ENCODE data around the gene COX6A2. TPM values are rescaled to one million over a fixed set of nuclear protein-coding genes. Genes with fewer than 3 reads are reported as not detected.

COX6A2 gene
- total RNA-seq, 1 donor = not detected

DNA sequence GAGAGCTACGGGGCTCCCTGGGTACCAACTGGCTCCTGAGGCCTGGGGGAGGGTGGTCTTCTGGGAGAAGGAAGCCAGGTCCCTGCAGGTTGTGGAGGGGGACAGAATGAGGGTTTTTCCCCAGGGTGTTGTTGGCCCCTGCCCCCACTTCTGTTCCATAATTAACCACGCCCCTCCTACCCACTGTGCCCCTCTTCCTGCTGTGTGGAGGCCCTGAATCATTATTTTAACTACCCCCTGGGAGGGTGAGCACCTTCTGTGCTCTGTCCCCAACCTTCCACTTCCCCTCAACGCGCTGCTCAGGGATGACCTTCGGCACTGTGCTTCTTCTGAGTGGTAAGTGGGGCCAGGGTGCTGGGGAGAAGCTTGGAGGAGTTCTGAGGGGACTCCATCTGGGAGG, 35.1 kb downstream of the COX6A2 start, which contains the start of gene ITGAD:
TSS of gene ITGAD (plus strand) at position 280 of the 400 bp plus-strand sequence. CDS start at position 306, 26 bp downstream.
- H3K4me2 ChIP-seq (ENCODE audit: insufficient read depth, low read length) = no peak within 1 kb of the TSS
- no peak within 1 kb of the TSS for H3K27ac ChIP-seq (ENCODE audit: low read depth, low read length)
- no peak within 1 kb of the TSS for H2AFZ ChIP-seq (ENCODE audit: low read length)
- no peaks in the 10 kb centered on the region for H3K9me3 ChIP-seq (ENCODE audit: low read depth, low read length)
- H3K4me1 ChIP-seq (ENCODE audit: insufficient read depth, low read length) = no peaks in the 10 kb centered on the region
- H3K79me2 ChIP-seq (ENCODE audit: insufficient read depth, low read length) = no peaks in the 10 kb centered on the region
- peaks cover 6% of the 10 kb centered on the region for H3K27me3 ChIP-seq (ENCODE audit: insufficient read depth, low read length)
- H3K4me3 ChIP-seq (ENCODE audit: insufficient read depth, low read length) = no peak within 1 kb of the TSS
- no peaks in the 10 kb centered on the region for H4K20me1 ChIP-seq (ENCODE audit: insufficient read depth, low read length)
- no peak for DNase-seq (ENCODE audit: insufficient read length, low spot score, missing footprints)
- TF ChIP-seq, protein P1, sequence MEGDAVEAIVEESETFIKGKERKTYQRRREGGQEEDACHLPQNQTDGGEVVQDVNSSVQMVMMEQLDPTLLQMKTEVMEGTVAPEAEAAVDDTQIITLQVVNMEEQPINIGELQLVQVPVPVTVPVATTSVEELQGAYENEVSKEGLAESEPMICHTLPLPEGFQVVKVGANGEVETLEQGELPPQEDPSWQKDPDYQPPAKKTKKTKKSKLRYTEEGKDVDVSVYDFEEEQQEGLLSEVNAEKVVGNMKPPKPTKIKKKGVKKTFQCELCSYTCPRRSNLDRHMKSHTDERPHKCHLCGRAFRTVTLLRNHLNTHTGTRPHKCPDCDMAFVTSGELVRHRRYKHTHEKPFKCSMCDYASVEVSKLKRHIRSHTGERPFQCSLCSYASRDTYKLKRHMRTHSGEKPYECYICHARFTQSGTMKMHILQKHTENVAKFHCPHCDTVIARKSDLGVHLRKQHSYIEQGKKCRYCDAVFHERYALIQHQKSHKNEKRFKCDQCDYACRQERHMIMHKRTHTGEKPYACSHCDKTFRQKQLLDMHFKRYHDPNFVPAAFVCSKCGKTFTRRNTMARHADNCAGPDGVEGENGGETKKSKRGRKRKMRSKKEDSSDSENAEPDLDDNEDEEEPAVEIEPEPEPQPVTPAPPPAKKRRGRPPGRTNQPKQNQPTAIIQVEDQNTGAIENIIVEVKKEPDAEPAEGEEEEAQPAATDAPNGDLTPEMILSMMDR (IDR thresholded peaks at IDR 0.05; ENCODE audit: extremely low read depth, low read depth, low read length) = no peak
- no peaks in the 10 kb centered on the region for H3K36me3 ChIP-seq (ENCODE audit: insufficient read depth, low read length)

DNA sequence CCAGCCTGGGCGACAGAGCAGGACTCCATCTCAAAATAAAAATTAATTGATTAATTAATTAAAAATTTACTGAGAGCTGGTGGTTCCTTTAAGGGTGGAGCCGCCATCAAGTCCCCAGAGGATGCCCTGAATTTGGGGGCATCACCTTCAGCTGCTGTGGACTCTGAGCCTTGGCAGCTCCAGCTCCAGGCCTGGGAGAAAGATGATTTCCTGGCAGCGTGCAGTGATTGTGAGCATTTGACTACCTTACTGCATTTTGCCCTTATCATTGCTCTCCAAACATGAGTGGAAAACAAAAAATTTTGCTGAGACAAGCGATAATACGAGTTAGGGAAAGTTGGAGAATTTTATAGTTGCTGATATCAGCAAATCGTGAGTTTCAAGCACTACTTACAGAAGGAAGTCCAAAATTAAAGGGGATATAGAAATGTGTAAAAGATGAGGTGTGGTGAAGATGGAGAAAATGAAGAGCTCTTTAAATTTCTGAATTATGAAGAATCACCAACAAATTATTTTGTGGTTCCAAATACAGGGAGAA, 37.6 kb downstream of the COX6A2 start:
- peaks cover 9% of the 10 kb centered on the region for H3K4me1 ChIP-seq (ENCODE audit: insufficient read depth, low read length)
- H3K27ac ChIP-seq (ENCODE audit: low read depth, low read length) = no peak overlapping the region
- H4K20me1 ChIP-seq (ENCODE audit: insufficient read depth, low read length) = no peaks in the 10 kb centered on the region
- H3K36me3 ChIP-seq (ENCODE audit: insufficient read depth, low read length) = no peaks in the 10 kb centered on the region
- TF ChIP-seq, protein P1 (IDR thresholded peaks at IDR 0.05; ENCODE audit: extremely low read depth, low read depth, low read length) = no peak
- no peaks in the 10 kb centered on the region for H3K9me3 ChIP-seq (ENCODE audit: low read depth, low read length)
- DNase-seq (ENCODE audit: insufficient read length, low spot score, missing footprints) = no peak
- no peak overlapping the region for H3K4me3 ChIP-seq (ENCODE audit: insufficient read depth, low read length)
- no peaks in the 10 kb centered on the region for H3K79me2 ChIP-seq (ENCODE audit: insufficient read depth, low read length)
- peaks cover 6% of the 10 kb centered on the region for H3K27me3 ChIP-seq (ENCODE audit: insufficient read depth, low read length)
- H2AFZ ChIP-seq (ENCODE audit: low read length) = no peak overlapping the region
- no peak overlapping the region for H3K4me2 ChIP-seq (ENCODE audit: insufficient read depth, low read length)

GRCh38 chr16:31388535-31388934, 39.6 kb downstream of the COX6A2 start:
- DNase-seq (ENCODE audit: insufficient read length, low spot score, missing footprints) = no peak

More at GRCh38 chr16:31388535-31388934, 39.6 kb downstream of the COX6A2 start:
- H3K4me2 ChIP-seq (ENCODE audit: insufficient read depth, low read length) = no peak overlapping the region
- H3K4me3 ChIP-seq (ENCODE audit: insufficient read depth, low read length) = no peak overlapping the region
- no peak overlapping the region for H2AFZ ChIP-seq (ENCODE audit: low read length)
- no peaks in the 10 kb centered on the region for H3K79me2 ChIP-seq (ENCODE audit: insufficient read depth, low read length)
- no peaks in the 10 kb centered on the region for H4K20me1 ChIP-seq (ENCODE audit: insufficient read depth, low read length)
- TF ChIP-seq, protein P1 (IDR thresholded peaks at IDR 0.05; ENCODE audit: extremely low read depth, low read depth, low read length) = no peak
- H3K27ac ChIP-seq (ENCODE audit: low read depth, low read length) = no peak overlapping the region
- peaks cover 6% of the 10 kb centered on the region for H3K27me3 ChIP-seq (ENCODE audit: insufficient read depth, low read length)
- no peaks in the 10 kb centered on the region for H3K9me3 ChIP-seq (ENCODE audit: low read depth, low read length)
- H3K36me3 ChIP-seq (ENCODE audit: insufficient read depth, low read length) = no peaks in the 10 kb centered on the region
- peaks cover 9% of the 10 kb centered on the region for H3K4me1 ChIP-seq (ENCODE audit: insufficient read depth, low read length)

Measured in osteoblast (primary cell).